GM21723 (cell line): ENCODE results near the gene RGS3.
"Not testable (repeated sequence)": the region's sequence is repeated elsewhere in the genome, so short reads cannot be mapped to it uniquely, and the experiment has no call there.

ENCODE experiments used
- ATAC-seq: cut with Tn5 transposase; IDR thresholded peaks from one replicate; pipeline ENCODE4 v1.9.1; 2021; ENCODE audit warnings: mild to moderate bottlenecking, moderate library complexity; ENCODE audit not compliant: unreplicated experiment

Gene RGS3

DNA sequence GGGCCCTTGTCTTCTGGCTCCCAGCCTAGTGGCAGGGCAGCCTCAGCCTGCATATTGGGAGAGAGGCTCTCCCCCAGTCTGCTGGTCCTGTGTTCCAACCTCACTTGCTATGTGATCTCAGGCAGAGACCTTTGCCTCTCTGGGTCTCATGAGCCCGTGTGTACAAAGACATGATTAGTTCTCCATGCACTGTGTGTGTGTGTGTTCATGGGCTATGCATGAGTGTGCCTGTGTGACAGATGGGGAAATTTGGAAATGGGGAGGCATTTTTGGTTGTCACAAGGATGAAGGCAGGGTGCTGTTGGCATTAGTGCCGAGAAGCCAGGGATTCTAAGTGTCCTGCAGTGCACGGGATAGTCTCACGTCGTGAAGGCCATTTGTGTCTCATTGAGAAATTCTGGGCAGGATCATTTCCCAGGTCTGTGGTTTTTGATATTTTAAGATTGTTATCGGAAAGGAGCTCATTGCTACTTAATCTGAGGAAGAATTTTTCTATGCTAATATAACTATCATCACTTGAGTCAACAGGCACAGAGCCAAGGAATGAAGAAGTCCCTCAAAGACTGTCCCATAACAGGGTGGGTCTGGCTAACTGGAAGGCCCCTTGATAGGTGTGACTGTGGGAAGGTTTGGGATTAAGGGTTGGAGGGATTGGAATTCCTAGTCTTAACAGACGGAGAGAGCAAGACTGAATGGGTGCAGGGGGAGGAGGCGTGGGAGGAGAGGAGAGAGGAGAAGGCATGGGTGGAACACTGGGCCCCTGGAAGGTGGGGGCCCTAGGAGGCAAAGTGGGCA, 168.5 kb downstream of the RGS3 start:
- ATAC-seq: no peak

DNA sequence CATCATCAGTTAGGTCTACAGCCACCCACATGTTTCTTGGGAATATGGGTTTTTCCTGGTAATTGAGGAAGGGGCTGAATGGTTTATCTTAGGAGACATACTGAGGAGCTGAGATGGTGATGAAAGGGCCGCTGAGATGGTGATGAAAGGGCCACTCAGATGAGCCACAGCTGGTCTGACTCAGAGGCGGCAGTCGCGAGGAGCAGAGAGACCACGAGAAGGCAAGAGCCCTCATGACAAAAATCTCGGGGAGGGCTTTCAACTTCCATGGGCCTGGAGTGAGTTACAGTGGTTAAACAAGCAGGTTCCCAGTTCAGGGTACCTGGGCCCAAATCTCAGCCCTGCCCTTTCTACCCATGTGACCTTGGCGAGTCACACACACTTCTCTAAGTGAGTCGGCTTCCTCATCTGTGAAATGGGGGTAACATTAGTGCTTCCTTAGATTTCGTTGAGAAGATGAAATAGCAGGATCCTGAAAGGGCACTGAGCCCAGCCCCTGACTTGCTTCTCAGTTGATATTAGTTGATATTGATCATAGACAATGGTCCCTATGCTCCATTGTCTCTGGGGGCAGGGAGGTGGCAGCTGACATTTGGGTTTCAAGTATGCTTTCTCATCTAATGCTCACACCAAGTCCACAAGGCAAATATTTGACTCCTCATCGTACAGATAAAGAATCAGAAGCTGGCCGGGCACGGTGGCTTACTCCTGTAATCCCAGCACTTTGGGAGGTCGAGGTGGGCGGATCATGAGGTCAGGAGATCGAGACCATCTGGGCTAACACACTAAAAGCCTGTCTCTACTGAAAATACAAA, 169.5 kb downstream of the RGS3 start:
- ATAC-seq: no peak

DNA sequence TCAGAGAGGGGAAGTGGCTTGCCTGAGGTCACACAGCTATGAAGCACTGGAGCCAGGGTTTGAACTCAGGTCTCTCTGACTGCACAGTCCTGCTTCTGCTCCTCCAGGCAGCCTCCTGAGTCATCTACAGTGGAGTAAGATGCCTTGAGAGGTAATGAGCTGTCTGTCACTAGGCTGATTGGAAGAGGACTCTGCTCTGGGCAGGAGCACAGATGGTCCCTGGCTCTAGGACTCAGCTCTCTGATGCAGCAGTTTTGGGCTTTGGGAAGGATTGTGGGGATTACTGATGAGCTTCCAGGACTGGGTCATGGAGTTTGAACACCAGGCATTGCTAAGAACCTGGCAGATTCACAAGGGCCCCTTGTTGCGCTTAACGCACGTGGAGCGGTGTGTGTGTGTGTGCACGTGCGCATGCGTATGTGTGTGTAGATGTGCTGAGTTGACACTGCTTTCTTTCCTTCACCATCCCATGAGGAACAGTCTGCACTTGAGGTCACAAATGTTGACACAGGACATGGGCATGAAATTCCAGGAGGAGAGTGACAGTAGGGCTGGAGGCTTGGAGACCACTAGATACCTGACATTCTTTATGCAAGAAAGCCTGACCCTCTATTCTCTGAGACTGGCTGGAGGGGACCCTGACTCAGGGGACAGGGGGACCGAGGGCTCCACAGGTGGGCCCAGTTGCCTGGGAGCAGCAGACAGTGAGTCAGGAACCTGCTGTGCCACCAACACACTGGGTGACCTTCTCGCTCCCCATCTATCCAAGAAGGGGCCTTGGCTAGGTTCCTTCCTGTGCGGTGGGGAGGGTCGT, 170.5 kb downstream of the RGS3 start:
- ATAC-seq: no peak

DNA sequence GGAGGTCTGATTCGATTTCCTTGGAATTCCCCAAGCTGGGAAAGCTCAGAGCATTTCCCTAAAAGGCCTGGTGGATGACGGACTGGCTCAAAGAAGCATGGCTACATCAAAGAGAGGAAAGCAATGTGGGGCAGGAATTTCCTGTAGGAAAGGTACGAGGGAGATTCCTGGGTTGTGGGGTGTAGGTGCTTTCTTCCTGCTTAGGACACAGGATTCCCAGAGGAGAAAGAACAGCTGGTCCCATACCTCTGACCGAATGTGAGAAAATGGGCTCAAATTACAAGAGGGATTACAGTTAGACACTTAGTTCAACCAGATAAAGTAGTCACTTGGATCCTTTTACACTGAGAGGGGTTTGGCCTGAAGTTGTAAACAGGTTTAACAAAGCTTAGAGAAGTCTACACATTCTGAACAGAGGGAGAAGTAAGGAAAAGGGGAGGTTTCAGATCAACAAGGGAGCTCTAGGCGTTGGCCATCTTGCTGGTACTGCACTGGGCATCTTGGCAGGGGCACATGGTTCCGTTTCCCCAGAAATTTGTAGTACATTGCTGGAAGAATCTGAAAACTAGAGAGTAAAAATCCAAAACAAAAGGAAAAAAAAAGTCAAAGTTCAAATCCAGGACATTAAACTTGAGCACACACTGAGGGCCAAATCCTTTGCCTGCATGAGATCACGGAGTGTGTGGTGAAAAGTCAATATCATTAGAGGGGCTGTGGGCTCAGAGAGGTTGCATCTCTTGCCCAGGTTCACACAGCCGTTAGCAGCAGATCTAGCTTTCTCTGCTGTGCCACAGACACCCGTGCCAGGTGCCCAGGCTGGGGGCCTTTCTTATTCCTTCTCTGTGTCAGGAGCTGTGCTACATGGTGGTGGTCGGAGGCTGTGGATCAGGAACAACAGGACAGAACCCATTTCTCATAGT, 171.3 kb downstream of the RGS3 start:
- ATAC-seq: no peak

DNA sequence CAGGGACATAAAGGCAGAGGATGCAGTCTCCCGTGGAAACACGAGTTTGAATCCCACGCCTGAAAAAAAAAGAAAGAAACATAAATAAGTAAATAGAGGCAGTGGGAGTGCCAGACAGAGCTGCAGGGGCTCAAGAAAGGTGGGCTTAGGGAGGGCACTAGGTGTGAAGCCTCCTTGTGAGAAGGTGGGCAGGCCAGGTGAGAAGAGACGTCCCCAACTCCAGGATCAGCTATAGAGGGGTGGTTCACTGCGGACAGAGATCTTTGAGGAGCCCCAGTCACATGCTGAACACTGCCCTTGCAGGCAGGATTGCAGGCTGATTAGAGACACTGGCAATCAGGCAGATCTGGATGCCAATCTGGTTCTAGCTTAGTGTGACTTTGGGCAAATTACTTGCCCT, 172.1 kb downstream of the RGS3 start:
- ATAC-seq: no peak

DNA sequence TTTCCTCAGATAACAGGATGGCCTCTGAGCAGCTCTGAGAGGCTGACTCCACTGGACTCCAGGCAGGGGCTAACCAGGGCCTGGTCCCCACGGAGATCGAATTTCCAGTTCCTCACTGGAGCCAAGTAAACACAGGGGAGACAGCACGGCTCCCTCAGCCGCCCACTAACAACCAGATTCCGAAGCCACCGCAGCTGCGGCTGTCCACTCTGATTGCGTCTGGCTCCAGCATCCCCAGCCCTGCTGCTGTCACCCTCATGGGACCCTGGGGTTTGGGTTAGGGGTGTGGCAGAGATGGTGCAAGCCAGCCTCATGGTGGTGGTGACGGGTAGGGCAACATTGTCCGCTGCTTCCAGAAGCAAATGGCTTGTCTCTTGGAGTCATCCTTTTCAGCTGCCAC, 172.6 kb downstream of the RGS3 start:
- no peak for ATAC-seq

DNA sequence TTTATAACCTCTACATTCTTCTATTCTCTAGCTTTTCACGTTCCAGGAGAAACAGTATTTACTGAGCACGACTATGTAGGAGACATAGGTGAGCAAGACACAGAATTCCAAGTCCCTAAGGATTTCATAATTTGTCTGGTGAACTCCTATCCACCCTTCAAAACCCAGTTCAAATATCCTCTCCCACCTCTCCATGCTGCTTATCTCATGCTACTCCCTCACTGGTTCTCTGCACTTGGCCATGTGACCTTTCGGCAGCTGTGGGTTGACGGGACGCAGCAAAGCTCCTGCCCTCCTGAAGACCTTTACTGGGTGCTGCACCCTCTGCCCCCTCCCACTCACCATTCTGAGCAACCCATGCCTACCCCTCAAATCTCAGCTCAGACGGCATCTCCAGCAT, 173.2 kb downstream of the RGS3 start:
- ATAC-seq: no peak

DNA sequence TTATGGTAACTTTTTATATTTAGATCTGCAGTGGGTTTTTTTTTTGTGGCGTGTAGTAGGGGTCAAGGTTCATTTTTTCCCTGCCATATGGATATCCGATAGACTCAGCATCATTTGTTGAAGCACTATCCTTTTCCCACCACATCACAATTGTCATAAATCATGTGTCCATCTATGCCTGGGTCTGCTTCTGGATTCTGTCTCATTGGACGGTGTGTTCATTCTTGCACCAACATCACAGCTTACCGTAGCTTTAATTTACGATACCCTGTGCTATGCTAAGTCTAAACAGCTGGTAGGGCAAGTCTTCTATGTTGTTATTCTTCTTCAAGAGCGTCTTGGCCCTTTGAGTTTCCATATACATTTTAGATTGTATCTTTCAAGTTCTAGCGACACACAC, 175.0 kb downstream of the RGS3 start:
- ATAC-seq: no peak

DNA sequence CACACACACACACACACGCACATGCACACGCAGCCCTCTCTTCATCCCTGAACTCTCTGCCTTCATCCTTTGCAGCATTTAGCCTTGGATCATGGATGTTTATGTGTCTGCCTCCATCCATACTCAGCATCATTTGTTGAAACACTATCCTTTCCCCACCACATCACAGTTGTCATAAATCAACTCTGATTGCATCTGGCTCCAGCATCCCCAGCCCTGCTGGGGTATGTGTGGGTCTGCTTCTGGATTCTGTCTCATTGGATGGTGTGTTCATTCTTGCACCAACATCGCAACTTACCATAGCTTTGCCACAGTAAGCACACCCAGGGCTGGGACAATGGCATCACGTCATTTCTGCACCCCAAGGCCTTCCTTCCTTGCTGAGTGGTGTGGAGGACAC, 175.4 kb downstream of the RGS3 start:
- no peak for ATAC-seq

DNA sequence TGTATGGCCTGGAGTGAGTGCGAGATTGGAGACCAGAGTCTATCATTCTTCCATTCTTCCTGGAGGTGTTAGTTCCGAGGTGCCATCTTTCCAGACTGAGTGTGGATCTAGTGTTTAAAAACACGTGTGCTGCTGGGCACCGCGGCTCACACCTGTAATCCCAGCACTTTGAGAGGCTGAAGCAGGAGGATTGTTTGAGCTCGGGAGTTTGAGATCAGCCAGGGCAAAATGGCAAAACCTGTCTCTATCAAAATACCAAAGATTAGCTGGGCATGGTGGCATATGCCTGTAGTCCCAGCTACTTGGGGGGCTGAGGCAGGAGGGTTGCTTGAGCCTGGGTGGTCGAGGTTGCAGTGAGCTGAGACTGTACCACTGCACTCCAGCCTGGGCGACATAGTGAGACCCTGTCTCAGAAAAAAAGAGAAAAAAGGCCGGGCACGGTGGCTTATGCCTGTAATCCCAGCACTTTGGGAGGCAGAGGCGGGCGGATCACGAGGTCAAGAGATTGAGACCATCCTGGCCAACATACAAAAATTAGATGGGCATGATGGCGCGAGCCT, 176.0 kb downstream of the RGS3 start:
- not testable (repeated sequence) for ATAC-seq

DNA sequence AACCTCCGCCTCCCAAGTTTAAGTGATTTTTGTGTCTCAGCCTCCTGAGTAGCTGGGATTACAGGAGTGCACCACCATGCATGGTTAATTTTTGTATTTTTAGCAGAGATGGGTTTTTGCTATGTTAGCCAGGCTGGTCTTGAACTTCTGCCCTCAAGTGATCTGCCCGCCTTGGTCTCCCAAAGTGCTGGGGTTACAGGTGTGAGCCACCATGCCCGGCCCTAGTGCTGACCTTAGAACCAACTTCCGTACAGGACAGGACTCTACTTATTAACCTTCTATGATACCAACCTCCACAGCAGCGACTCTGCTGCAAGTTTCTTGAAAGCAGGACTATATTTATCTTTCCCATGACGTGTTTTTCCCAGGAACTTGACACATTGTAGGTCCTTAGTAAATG, 176.9 kb downstream of the RGS3 start:
- no peak for ATAC-seq

DNA sequence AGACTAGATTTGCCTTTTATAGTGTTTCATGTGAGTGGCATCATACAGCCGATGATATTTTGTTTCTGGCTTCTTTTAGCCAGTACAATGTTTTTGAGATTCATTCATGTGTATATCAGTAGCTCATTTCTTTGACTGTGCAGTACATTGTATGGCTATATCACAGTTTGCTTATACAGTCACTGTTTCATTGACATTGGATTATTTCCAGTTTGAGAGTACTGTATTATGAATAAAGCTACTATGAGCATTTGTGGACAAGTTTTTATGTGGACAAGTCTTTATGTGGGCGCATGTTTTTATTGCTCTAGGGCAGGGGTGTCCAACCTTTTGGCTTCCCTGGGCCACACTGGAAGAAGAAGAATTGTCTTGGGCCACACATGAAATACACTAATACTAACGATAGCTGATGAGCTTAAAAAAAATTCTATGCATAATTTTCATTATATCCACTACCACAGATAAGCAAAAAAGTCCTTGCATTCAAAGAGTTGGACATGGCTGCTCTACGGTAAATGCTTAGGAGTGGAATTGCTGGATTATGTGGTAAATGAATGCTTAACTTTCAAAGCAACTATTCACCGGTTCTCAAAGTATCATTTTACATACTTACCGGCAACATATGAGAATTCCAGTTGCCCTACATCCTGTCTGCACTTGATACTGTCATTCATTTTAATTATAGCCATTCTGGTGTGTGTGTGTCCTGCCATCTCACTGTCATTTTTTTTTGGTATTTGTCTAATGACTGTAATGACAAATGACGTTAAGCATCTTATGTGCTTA, 177.8 kb downstream of the RGS3 start:
- ATAC-seq: no peak

DNA sequence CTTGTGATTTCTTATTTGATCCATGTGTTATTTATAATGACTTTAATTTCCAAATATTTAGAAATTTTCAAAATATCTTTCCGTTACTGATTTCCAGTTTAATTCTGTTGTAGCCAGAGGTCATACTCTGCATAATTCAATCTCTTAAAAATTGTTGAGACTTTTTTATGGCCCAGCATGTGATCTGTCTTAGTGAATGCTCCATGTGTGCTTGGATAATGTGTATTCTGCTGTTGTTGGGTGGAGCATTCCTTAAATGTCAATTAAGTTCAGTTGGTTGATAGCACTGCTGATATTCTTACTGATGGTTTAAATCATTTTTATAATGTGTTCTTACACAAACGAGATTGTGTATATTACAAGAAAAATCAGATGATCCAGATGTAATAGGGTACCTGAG, 180.8 kb downstream of the RGS3 start:
- no peak for ATAC-seq

DNA sequence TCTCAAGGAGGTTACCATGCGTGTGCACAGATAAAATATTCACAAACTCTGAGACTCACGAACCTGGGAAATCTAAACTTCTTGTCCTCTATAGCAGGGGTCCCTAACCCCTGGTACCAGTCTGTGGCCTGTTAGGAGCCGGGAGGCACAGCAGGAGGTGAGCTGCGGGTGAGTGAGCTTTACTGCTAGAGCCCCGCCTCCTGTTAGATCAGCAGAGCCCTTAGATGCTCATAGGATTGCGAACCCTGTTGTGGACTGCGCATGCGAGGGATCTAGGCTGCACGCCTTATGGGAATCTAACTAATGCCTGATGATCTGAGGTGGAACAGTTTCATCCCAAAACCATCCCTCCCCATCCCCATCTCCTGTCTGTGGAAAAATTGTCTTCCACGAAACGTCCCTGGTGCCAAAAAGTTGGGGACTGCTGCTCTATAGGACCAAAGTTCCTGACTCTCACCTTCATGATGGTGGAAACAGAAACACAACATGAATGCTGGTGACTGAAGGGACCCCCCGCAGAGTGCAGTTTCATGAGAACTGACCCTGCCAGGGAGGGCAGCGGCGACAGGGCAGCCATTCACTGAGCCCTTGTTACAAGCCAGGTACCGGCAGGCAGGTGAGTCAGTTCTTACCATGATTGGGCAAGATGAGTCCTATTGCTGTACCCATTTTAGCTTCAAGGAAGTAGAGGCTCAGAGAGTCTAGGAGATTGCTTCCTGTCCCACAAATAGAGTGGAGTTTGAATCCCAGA, 181.9 kb downstream of the RGS3 start:
- no peak for ATAC-seq

DNA sequence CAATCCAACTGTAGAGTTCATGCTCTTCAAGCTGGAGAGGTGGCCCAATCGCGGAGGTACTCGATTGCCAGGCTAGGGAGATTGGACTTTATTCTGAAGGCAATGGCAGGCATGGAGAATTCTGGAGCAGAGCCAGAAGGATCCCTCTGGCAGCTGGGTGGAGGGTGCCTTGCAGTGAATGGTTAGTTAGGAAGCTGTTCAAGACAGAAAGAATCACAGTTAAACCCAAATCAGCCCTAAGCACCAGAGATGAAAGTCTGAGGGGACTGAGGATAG, 182.4 kb downstream of the RGS3 start:
- ATAC-seq: no peak

DNA sequence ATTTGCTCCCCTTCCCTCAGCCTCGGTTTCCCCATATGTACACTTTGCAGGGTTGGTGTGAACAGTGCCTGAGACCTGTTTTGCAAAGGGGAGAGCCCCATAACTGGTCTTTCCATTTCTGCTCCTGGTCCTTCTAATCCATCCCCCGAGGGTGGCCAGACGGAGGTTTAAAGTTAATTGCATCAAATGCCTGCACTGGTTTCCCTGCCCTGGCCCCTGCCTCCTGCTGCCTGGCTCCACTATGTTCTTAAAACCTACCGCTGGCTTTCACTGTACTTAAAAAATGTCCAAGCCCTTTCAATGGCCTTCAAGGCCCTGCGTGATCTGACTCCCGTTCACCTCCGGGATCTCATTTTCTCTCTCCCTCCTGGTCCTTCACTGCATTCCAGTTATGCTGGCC, 183.0 kb downstream of the RGS3 start:
- ATAC-seq: no peak
